Body of pancreas (tissue), 4 donors: ENCODE data around the gene ALS2CL.

ENCODE experiments used
- CTCF ChIP-seq, 7 experiments: fragments of 450-650 bp in 4 of 7; fragments of 200-600 bp in 3 of 7; sonication (generic) in 3 of 7; IDR thresholded peaks; one replicate each; pipeline ENCODE4 v1.5.1; 2016 to 2019; ENCODE audit warnings: antibody characterized with exemption in 7 of 7
- POLR2A ChIP-seq, 3 donors: fragments of 450-650 bp; IDR thresholded peaks; one replicate each; pipeline ENCODE4 v1.6.1; 2016; ENCODE audit warnings: antibody characterized with exemption in 3 of 3, mild to moderate bottlenecking in 2 of 3

- TF ChIP-seq CTCF (IDR thresholded peaks at IDR 0.05) (no peak), POLR2A (IDR thresholded peaks at IDR 0.05) (no peak)
These were observed 25.6 kb upstream of the ALS2CL start for GRCh38 chr3:46719044-46719565.
